Superior temporal gyrus (tissue), 1 donor: Measurements from ENCODE around the gene FAAP100.
"Not testable (repeated sequence)": the region's sequence is repeated elsewhere in the genome, so short reads cannot be mapped to it uniquely, and the experiment has no call there.

Experiments used
- DNase-seq: peaks from one replicate; pipeline ENCODE4 v3.0.0-alpha.2; 2016; ENCODE audit errors: extremely low spot score

The FAAP100 gene

GRCh38 chr17:81552244-81553017 lies at the start of gene FAAP100:
FAAP100 (minus strand) TSS chr17:81552353; CDS start chr17:81552330, 23 bp downstream.
- peak; percentile 73 for DNase-seq

- peak; percentile 83 for DNase-seq
These were observed 49.5 kb upstream of the FAAP100 start for GRCh38 chr17:81601525-81602120.

GRCh38 chr17:81599719-81600486 lies 47.8 kb upstream of the FAAP100 start:
- no peak for DNase-seq

GRCh38 chr17:81593105-81593871 lies 41.1 kb upstream of the FAAP100 start:
- no peak for DNase-seq

GRCh38 chr17:81591971-81592370 lies 39.8 kb upstream of the FAAP100 start:
- no peak for DNase-seq

GRCh38 chr17:81590121-81590520 lies 38.0 kb upstream of the FAAP100 start:
- DNase-seq = no peak

- DNase-seq = no peak
These were observed 37.5 kb upstream of the FAAP100 start for GRCh38 chr17:81589612-81590011.

- DNase-seq = no peak
These were observed 33.9 kb upstream of the FAAP100 start for GRCh38 chr17:81586096-81586495.

- DNase-seq = not testable (repeated sequence)
These were observed 32.6 kb upstream of the FAAP100 start for GRCh38 chr17:81584771-81585170.

- no peak for DNase-seq
These were observed 31.6 kb upstream of the FAAP100 start for GRCh38 chr17:81583589-81584342.

- DNase-seq = no peak
These were observed 30.6 kb upstream of the FAAP100 start for GRCh38 chr17:81582749-81583148.

- no peak for DNase-seq
These were observed 30.2 kb upstream of the FAAP100 start for GRCh38 chr17:81582341-81582740.

GRCh38 chr17:81581758-81582157 lies 29.6 kb upstream of the FAAP100 start:
- no peak for DNase-seq

GRCh38 chr17:81580481-81580880 lies 28.3 kb upstream of the FAAP100 start:
- no peak for DNase-seq

GRCh38 chr17:81579821-81580321 lies 27.7 kb upstream of the FAAP100 start:
- no peak for DNase-seq

- DNase-seq = no peak
These were observed 27.1 kb upstream of the FAAP100 start for GRCh38 chr17:81579298-81579697.

GRCh38 chr17:81578561-81579225 lies 26.5 kb upstream of the FAAP100 start:
- DNase-seq = no peak

GRCh38 chr17:81578038-81578441 lies 25.9 kb upstream of the FAAP100 start:
- DNase-seq = no peak

- DNase-seq = no peak
These were observed 25.3 kb upstream of the FAAP100 start for GRCh38 chr17:81577278-81578000.
